Fibroblast of pulmonary artery (primary cell): ENCODE results near the gene IQGAP2.

ENCODE experiments used
- DNase-seq: peaks from one replicate; pipeline ENCODE4 v3.0.0-alpha.2; 2010; ENCODE audit warnings: low read depth
- H3K4me3 ChIP-seq: replicated peaks from 2 replicates; pipeline ENCODE4 v1.5.1; 2011; ENCODE audit warnings: low read depth, mild to moderate bottlenecking, control low read depth, low read length, moderate library complexity
- CTCF ChIP-seq: IDR thresholded peaks from 2 replicates; pipeline ENCODE4 v1.5.1; 2011; ENCODE audit warnings: mild to moderate bottlenecking, control low read depth, low read length, inconsistent platforms; ENCODE audit errors: missing control alignments

IQGAP2 gene

DNA sequence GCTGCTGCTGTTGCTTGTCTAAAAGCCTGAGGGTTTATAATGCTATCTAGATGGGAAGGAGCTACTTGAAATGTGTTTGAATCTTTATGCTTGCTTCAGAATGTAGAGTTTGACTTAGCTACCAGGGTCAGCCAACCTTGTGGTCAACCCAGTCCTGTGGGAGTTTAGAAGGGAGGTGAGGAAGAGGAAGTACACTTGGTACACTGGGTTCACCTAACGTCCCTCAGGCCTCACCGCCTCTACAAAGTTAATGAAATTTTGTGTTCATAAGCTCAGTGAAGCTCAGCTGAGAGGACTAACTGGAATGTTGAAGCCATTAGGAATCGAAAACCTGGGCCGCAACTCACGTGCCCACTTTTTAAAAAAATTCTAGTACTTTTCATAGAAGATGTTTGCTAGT is 10.7 kb downstream of the IQGAP2 start:
- DNase-seq, result no peak
- no peak for TF ChIP-seq CTCF
- H3K4me3 ChIP-seq, result no peak overlapping the region

DNA sequence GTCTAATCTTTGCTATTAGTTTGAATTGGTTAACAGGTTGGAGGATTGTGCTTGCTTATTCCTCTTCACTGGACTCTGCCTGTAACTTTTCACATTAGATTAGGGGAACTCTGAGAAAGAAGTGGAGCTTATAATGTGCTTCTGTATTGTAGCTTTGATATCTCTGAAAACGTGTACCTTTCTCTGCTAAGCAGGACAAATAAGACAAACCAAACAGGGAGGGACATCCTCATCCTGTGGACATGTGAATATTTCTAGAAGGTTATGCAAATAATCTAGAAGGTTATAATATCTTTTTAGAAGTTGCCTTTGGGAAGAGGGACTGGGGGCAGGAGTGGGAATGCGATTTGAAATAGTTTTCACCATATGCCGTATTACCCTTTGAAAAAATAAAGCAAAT is 11.7 kb downstream of the IQGAP2 start:
- no peak overlapping the region for H3K4me3 ChIP-seq
- TF ChIP-seq CTCF, result no peak

GRCh38 chr5:76415855-76416254 is 12.8 kb downstream of the IQGAP2 start:
- no peak for TF ChIP-seq CTCF
- DNase-seq, result no peak
- no peak overlapping the region for H3K4me3 ChIP-seq

More for the DNA sequence above, 11.7 kb downstream of the IQGAP2 start:
- no peak for DNase-seq

- no peak for DNase-seq
- TF ChIP-seq CTCF, result no peak
- H3K4me3 ChIP-seq, result no peak overlapping the region
Measured at GRCh38 chr5:76419597-76420298, 16.7 kb downstream of the IQGAP2 start.

DNA sequence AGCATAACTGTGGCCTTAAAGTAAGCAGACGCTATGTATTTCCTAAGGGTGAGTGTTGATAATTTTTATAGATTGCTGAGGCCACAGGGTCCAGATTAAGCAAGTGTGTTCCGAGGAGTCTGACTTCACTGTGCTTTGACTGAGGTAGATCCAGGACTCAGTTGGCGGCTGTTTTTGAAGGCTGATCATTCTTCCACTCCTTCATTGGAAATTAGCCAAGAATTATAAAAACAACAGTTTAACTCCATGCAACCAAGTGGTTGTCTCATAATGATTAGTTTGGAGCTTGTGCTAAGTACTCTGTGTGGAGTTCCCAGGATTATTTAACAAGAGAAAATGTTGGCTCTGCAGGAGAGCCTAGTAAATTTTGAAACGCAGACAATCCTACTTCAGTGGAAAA is 19.1 kb downstream of the IQGAP2 start:
- no peak for DNase-seq
- no peak overlapping the region for H3K4me3 ChIP-seq
- TF ChIP-seq CTCF, result no peak

- no peak overlapping the region for H3K4me3 ChIP-seq
- DNase-seq, result no peak
- no peak for TF ChIP-seq CTCF
Measured at GRCh38 chr5:76422742-76423141, 19.7 kb downstream of the IQGAP2 start.

DNA sequence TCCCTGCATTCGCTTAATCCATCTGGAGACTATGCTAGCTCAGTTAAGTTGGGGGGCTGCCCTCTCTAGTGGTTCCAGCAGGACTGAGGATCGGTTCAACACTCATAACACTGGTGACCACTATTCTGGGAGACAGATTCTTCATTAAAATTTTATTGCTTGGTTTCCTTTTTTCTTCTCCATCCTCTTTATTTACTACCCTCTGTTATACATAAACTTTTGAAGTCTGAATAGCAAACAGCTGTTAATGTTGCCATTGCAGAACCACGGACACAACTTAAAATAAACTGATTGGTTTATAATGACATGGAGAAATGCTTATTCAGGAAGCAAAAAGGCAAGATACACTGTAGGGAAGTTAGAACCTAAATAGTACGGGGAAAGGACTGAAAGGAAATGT is 22.1 kb downstream of the IQGAP2 start:
- TF ChIP-seq CTCF, result no peak
- no peak for DNase-seq
- no peak overlapping the region for H3K4me3 ChIP-seq
